ENCODE data around the gene UNC119.
"Not testable (repeated sequence)": the region's sequence is repeated elsewhere in the genome, so short reads cannot be mapped to it uniquely, and the experiment has no call there.

Gene UNC119

GRCh38 chr17:28522281-28522680, 30.1 kb downstream of the UNC119 start:
- DNase-seq (ENCODE audit: low spot score): not testable (repeated sequence)

- DNase-seq (ENCODE audit: low spot score): no peak
Observed at GRCh38 chr17:28521311-28522085, 30.9 kb downstream of the UNC119 start.

- no peak for DNase-seq (ENCODE audit: low spot score)
Observed at GRCh38 chr17:28520687-28521086, 31.7 kb downstream of the UNC119 start.

- DNase-seq (ENCODE audit: low spot score): no peak
Observed at GRCh38 chr17:28519236-28519635, 33.2 kb downstream of the UNC119 start.

GRCh38 chr17:28518578-28518977, 33.8 kb downstream of the UNC119 start:
- DNase-seq (ENCODE audit: low spot score): no peak

GRCh38 chr17:28518132-28518531, 34.3 kb downstream of the UNC119 start:
- no peak for DNase-seq (ENCODE audit: low spot score)

GRCh38 chr17:28515518-28515917, 36.9 kb downstream of the UNC119 start:
- DNase-seq (ENCODE audit: low spot score): no peak

GRCh38 chr17:28514561-28515002, 37.8 kb downstream of the UNC119 start:
- no peak for DNase-seq (ENCODE audit: low spot score)

GRCh38 chr17:28513476-28513875, 38.9 kb downstream of the UNC119 start:
- DNase-seq (ENCODE audit: low spot score): no peak

- DNase-seq (ENCODE audit: low spot score): no peak
Observed at GRCh38 chr17:28511858-28512461, 40.5 kb downstream of the UNC119 start.

- no peak for DNase-seq (ENCODE audit: low spot score)
Observed at GRCh38 chr17:28509789-28510188, 42.6 kb downstream of the UNC119 start.

GRCh38 chr17:28508211-28508724, 44.2 kb downstream of the UNC119 start:
- no peak for DNase-seq (ENCODE audit: low spot score)

GRCh38 chr17:28507567-28508203, 44.7 kb downstream of the UNC119 start:
- DNase-seq (ENCODE audit: low spot score): no peak

GRCh38 chr17:28506763-28507487, 45.5 kb downstream of the UNC119 start:
- DNase-seq (ENCODE audit: low spot score): no peak

- no peak for DNase-seq (ENCODE audit: low spot score)
Observed at GRCh38 chr17:28505986-28506665, 46.3 kb downstream of the UNC119 start, which contains the start of gene FOXN1. FOXN1 (plus strand) TSS chr17:28506348; CDS start chr17:28523970, 17,622 bp downstream.

- no peak for DNase-seq (ENCODE audit: low spot score)
Observed at GRCh38 chr17:28503420-28503819, 49.0 kb downstream of the UNC119 start.

GRCh38 chr17:28501421-28502284, 50.8 kb downstream of the UNC119 start:
- DNase-seq (ENCODE audit: low spot score): no peak

- DNase-seq (ENCODE audit: low spot score): no peak
Observed at GRCh38 chr17:28500712-28501379, 51.6 kb downstream of the UNC119 start.

GRCh38 chr17:28499684-28500357, 52.6 kb downstream of the UNC119 start:
- no peak for DNase-seq (ENCODE audit: low spot score)

GRCh38 chr17:28499364-28499664, 53.1 kb downstream of the UNC119 start:
- no peak for DNase-seq (ENCODE audit: low spot score)

Measured in cerebellar cortex (tissue), 1 donor.